NCI-H2171 treated with DMSO at 0.1 percent for 48 hours (cell line): Measurements from ENCODE around the gene THNSL1.

Experiments
- DNase-seq: peaks from one replicate; lab custom pipeline; 2025; lab: John Stamatoyannopoulos, UW

The THNSL1 gene

DNA sequence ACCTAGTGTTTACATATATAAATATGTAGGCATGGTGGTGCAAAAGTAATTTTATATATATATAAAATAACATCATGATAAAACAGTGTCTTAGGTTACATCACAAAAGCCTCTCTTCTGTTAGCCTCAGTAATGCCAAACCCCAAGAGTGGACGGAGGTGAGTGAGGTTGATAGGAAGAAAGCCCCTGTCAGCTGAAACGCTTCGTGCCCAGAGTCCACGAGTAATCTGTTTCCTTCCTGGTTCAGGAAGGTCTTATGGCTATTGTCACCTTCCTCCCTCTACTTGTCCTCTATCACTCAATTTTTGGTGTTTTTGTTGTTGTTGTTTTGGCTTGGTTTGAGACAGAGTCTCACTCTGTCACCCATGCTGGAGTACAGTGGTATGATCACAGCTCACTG is 41.5 kb downstream of the THNSL1 start:
- no peak for DNase-seq

GRCh38 chr10:25059990-25060389 is 43.6 kb downstream of the THNSL1 start:
- no peak for DNase-seq

- no peak for DNase-seq
Observed at GRCh38 chr10:25061125-25061524, 44.7 kb downstream of the THNSL1 start.

DNA sequence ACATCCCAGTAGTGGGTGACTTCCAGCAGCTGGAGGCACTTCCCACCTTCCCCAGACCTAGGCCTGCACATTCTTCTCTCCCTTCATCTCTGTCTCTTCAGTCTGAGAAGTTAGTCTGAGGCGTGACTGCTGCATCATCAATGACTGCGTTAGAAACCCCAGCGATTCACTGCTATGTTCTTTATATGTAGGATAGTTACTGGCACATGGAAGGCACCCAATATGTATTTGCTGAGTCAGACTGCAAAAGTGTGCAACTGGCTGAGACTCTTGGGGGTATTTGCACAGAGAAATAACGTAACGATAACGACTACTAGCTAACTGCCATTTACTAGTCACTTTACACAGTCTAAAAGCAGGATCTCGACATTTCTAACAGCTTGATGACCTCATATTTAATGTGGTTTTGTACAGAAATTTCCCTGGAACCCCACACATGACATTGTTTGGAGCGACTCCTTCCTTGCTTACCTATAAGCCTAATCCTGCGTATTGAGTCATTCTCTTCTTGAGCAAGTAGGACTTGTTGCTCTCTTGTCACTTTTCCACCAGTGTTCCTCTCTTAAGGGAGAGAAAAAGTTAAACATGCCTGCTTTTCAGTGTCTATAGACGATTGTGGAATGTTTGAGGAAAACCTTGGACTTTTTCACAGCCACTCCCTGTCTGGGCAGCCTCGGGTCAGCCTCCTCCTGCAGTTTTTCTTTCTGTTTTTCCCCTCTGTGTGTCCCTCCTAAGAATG is 45.5 kb downstream of the THNSL1 start:
- DNase-seq = no peak

GRCh38 chr10:25063157-25063556 is 46.7 kb downstream of the THNSL1 start:
- no peak for DNase-seq

DNA sequence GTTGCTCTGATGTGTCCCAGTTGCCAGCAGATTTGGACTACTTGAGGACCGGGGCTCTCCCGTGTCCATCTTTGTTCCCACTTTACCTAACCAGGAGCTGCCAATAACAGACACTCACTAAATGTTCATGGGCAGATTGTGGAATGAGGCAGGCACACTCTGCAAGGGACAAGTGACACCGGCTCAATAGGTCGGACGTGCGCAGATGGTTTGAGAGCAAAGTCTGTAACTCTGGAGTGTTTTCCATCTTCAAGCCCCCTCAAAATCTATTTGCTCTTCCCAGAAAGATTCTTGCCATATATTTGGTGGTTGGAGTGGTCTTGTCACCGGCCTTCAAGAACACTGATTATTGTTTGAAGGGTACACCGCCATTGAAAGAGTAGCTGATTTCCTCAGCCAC is 47.2 kb downstream of the THNSL1 start:
- DNase-seq = no peak

DNA sequence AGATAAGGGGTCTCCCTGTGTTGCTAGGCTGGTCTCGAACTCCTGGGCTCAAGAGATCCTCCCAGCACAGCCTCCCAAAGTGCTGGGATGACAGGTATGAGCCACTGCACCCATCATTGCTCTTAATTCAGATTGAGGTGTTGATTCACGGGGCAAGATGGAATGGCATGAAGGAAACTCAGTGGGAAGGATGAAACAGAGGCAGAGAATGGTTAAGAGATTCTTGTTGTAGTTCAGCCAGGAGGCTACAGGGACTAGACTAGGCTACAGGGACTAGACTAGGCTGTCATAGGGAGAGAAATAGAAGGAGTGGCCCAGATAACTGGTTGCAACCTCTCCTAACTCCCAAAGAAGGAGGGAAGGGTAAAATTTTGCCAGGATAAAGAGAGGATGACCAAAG is 48.0 kb downstream of the THNSL1 start:
- no peak for DNase-seq

- no peak for DNase-seq
Observed at GRCh38 chr10:25065761-25066476, 49.5 kb downstream of the THNSL1 start.

DNA sequence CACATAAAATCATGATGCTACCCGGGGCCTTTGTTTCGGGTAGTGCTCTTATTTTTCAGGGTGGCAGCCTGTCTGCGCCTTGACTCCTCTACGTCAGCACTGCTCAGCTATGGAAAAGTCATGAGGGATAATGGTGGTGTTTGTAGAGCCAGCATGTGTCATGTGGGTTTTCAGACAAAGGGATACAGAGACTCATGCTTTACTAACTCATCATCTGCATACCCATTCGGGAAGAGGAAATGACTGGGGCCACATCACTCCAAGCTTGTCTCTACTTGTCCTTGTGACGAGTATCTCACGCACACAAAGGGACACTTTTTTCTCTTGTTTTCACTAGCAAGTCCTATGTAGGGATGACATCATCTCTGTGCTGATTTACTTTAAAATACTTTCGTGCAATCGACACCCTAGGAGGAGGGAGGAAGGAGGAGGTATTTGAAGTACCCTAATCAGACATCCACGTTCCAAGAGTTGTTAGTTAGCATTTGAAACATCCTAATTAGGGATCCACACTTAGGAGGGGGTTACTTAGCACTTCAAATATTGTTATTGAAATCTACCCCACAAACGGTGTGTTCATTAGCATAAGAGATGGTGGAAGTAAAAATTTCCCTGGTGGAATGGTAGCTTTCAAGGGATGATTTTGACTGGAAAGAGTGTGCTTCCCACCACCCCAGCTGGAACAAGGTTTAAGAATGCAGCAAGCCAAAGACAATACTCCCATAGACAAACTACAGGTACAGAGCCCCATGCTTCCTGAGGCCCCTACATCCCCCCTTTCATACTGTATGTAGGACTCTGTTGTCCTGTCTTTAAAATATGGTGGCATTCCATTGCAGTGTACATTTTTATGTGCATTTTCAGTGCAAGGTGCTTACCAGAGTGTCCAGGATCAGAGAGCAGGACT is 52.0 kb downstream of the THNSL1 start:
- DNase-seq = no peak

GRCh38 chr10:25071227-25071626 is 54.8 kb downstream of the THNSL1 start:
- no peak for DNase-seq

DNA sequence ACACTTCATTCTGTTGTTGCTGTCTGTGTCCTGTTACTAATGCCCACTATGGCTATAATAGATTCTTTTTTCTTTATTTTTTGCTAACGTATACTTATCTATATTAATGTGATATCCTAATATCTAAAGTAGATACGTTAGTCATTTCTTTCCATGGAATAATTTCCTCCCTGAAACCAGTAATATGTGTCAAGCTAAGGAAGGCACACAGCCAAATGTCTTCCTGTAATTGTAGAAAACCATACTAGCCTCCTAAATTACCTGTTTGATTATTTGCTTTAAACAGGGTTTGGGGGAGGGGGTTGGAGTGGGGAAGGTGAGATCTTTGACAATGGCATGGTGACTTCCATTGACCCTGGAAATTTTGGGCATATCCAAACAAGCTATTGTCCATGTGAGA is 56.4 kb downstream of the THNSL1 start:
- DNase-seq = no peak

DNA sequence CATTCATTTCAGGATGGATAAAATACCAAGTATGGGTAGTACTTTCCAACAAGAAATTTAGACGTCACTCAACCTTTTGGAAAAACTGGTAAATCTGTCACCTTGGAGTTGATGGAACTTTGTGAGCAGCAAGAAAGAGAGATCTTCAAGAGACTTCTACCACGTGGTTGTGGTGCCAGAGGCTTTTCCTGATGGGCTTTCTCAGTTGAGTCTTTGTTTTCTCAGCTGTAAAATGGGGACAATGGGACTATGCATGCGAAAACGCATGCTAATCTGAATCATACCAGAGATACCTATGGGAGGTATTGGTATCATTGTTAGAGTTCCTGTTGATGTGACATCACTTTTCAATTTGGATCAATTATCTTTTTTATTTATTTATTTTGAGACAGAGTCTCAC is 59.4 kb downstream of the THNSL1 start:
- DNase-seq = no peak
